Measurements from ENCODE around the gene RPUSD4.
"Not testable (repeated sequence)": the region's sequence is repeated elsewhere in the genome, so short reads cannot be mapped to it uniquely, and the experiment has no call there.

RPUSD4 gene, protein sequence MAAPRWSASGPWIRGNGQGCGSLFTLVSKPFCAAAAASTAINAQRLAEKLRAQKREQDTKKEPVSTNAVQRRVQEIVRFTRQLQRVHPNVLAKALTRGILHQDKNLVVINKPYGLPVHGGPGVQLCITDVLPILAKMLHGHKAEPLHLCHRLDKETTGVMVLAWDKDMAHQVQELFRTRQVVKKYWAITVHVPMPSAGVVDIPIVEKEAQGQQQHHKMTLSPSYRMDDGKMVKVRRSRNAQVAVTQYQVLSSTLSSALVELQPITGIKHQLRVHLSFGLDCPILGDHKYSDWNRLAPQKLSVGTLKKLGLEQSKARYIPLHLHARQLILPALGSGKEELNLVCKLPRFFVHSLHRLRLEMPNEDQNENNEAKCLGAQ

DNA sequence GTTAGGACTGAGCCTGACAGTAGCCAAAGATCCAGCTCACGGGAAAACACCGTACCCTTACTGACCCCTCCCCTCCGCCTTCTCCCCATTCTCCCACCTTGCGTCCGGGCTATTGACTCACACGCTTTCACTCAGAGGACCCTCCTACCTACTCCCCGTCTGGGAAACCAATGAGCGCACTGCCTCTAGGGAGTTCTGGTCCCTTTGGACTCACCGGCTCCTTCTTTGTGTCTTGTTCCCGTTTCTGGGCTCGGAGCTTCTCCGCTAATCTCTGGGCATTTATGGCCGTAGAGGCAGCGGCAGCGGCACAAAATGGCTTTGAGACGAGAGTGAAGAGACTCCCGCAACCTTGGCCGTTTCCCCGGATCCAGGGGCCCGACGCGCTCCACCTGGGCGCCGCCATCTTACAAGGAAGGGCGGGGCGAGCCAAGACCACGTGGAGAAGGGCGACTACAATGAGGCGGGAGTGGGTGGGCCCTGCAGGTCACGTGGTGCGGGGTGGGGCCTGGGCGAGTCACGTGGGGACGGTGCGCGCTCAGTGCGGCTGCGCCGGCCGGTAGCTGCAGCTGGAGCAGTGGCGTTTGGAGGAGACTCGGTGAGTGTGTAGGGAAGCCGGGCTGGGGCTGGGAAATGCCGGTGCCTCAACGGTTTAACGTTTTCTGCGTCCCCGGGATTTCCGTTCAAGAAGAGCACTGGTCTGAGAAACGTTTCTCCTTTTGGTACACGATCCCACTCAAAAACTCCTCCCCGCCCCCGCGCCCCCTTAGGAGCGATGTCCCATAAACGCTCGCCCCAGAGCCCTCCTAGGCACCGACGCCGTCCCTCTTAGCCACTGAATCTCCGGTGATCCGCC, at the start of gene RPUSD4, which contains the start of gene FAM118B:
Gene RPUSD4 (minus strand): TSS at position 415 of the 853 bp plus-strand sequence. CDS start 12 bp downstream, at position 403.
Gene FAM118B (plus strand): TSS at position 547 of the 853 bp plus-strand sequence. CDS start 23,220 bp downstream, outside the sequence.
- peak; percentile 98 for DNase-seq

DNA sequence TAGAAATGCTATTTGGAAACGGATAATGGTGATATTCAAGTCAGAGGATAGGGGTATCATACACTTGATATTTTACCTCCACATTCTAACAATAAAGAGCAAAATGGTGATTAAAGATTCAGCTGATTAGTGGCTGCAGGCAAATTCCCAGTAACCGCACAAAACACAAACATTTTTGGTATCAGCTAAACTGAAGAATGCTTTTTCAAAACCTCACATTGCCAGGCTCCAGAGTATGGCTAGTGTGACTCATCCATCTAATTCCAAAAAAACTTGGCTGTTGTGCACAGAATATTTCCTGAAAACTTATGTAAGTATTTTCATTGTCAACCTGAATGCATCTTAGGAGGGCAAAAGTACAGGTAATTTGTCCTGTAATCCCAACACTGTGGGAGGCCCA, 46.3 kb upstream of the RPUSD4 start:
- DNase-seq: no peak

DNA sequence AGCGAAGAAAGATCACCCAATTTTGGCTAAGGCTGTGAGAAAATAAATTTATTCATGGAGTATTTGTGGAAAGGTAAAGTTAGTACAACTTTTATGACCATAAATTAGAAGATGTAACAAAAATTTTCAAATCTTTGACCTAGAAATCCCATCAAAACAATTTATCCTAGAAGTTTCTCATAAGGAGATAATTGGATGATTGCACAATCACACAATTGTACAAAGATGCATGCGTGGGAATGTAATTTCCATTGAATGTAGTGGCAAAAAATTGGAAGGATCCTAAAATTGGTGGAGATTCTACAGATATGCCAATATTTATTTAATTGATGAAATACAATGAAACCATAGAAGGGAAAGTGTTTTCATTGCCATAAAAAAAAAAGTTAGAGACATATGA, 45.7 kb upstream of the RPUSD4 start:
- no peak for DNase-seq

DNA sequence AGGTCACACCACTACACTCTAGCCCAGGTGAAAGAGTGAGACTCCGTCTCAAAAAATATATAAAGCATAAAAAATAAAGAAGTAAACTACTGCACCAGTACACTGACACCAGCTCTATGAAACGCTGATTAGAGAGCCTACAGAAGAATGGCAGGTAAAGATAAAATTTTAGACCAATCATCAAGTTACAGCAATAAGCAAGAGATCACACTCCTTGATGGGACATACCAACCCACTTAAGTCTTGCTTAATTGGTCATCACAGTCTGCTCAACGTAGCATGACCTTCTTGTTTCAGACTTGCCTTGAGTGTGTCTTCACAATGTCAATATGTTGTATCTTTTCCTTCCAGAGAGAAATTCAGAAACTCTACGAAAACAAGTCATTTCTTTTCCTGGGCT, 44.8 kb upstream of the RPUSD4 start:
- no peak for DNase-seq

DNA sequence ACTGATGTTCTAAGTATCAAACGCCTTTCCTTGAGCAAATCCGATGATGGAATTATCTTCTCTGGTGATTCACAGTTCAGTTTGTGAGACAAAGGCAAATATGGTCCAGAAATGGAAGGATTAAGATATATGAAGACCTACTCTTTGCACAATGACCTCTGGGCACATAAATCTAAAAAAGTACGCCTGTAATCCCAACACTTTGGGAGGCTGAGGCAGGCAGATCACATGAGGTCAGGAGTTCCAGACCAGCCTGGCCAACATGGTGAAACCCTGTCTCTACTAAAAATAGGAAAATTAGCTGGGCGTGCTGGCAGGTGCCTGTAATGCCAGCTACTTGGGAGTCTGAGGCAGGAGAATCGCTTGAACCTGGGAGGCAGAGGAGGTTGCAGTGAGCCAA, 44.1 kb upstream of the RPUSD4 start:
- not testable (repeated sequence) for DNase-seq

DNA sequence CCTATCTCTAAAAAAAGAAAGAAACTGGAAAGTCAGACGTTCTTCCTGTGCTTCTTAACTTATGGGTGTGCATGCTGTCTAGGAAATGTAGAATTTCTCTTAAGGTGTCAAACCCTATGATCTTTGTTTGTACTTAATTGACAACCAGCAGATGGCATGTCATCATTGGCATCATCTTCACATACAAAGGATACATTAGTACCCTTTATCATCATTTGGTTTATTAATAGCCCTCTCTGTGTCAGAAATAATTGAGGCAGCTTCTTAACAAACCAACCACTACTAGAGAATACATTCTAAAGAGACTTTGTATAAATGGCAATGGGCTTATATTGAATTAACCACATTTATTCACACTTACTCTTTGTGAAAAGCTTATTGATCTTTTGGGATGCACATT, 43.4 kb upstream of the RPUSD4 start:
- DNase-seq: no peak

DNA sequence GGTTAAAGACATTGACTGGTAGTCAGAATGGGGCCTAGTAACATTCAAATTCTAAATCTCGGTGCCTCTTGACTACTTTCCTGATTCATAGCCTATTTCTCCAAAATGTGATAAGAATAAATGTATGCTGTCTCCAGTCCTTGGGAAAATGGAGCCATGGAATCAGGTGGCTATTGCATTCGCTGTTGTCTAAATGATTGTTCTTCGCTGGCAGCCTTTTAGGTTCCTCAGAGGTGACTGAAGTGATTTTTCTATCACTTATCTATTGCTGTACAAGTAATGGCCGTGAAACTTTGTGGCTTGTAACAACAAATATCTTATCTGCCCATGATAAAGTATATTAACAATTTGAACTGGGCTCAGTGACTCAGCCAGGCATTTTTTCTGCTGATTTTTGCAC, 41.8 kb upstream of the RPUSD4 start:
- no peak for DNase-seq

DNA sequence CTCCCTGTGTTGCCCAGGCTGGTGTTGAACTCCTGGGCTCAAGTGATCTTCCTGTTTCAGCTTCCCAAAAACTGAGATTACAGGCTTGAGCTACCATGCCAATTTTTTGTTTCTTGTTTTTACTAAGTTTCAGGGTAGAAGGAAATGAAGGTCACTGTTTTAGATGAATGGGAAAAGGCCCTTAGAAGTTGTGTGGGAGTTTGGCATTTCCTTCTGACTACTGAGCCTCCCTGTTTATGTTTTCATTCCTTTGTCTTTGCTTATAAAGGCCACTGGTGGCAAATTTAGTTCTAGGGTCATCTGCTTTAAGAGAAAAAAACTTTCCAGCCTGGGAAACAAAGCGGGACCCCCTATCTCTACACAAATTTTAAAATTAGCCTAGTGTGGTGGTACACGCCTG, 35.2 kb upstream of the RPUSD4 start:
- no peak for DNase-seq

DNA sequence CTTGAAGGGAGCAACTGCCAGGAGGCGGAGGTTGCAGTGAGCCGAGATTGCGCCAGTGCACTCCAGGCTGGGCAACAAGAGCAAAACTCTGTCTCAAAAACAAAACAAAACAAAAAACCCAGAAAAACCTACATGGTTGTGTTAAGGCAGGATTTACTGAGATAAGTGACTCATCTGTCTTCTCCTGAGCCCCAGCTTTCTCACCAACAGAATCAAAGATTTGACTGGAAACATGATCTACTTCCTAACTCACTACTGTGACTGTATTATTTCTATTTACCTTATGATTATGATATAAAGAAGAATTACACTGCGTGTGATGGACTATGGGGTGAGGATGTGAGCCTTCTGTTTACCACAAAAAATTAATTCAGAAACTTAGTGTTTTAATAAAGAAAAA, 21.9 kb upstream of the RPUSD4 start:
- DNase-seq: no peak

DNA sequence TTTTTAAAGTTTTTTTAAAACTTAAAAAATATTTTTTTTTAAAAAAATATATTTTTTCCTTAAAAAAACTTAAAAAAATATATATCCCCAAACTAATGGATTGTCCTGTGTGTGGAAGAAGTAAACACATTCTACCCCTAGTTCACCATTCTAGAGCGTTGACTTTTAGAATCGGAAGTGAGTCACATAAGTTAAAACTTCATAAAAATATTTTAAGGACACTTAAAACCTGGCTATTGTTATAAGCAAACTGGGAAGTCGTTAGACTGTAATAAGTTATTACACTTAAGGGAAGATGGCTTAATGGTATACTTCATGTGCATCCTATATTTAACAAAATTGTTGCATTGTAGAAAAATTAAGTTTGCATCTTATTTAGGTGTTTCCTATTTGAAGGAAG, 21.2 kb upstream of the RPUSD4 start:
- DNase-seq: no peak

DNA sequence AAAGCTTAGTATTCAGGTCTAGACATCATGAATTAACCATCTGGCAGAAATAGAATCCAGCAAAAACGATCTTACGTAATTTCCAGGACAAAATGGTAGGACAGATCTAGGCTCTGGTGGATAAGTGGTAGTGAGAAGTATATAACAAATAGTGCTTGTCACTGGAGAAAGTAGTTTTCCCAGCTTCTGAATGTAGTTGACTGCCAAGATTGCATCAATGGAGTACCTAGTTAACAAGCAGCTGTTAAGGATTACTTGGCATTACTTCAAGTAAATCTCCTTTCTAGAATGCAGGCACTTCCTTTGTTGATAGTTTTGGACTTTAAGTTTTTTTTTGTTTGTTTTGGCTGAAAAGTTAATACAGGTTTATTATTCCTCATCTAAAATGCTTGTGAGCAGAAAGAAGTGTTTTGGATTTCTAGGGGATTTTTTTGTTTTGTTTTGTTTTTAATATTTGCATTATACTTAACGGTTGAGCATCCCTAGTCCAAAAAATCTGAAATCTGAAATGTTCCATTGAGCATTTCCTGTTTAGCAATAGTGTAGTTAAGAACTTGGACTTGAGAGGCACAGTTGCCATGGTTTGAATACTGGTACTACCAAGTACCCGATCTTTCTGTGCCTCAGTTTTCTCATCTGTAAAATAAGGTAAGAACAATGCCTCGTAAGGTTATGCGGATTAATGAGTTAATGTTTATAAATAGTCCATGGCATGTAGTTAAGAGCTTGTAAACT, 20.4 kb upstream of the RPUSD4 start:
- DNase-seq: peak; percentile 94

DNA sequence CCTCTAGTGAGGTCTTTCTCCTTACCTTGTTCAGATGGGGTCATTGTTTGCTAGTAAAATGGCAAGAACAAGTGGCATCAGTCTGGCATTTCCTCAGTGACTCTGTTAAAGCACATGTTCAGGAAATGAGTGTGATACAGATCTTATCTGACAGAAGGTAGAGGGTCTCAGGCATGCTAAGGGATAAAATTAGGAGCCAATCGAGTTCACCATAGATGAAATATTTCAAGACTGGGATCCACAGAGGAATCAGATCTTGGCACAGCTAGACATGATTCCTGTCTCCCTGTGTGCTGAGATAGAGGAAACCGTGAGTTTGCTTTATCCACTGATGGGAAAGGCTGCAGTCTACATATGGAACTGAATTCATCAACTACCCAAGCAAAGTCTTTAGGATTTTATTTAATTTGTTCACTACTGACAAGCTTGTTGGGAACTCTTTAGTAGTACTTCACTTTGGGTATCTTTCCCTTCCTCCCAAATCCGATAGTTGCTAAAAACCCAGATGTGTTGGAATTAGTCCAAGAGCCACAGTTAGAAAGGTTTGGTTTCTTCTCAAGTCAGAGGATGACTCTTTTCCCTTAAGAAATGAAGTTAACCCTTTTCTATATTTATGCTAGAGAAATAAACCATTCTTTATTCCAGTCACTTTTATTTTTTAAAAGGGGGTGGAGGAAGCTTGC, 18.5 kb upstream of the RPUSD4 start:
- no peak for DNase-seq

DNA sequence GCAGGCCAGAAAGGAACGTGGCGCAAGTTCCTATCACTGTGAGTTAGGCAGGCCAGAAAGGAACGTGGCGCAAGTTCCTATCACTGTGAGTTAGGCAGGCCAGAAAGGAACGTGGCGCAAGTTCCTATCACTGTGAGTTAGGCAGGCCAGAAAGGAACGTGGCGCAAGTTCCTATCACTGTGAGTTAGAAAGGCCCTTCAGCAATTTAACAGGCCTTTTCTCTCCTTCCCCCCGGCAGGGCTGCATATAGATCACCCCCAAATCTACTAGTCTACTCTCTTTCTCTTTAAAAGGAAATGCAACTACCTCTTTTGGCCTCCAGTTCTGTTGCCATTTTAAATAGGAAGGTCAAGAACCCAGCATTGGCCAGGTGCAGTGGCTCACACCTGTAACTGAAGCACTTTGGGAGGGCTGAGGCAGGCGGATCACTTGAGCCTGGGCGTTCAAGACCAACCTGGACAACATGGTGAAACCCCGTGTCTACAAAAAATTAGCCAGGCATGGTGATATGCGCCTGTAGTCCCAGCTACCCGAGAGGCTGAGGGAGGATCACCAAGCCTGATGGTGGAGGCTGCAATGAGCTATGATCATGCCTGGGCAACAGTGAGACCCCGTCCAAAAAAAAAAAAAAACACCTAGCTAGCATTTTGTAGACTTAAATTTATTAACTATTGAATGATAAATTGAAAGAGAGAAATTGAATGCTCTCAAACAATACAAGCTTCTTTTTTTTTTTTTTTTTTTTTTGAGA, 15.1 kb upstream of the RPUSD4 start:
- DNase-seq: no peak

DNA sequence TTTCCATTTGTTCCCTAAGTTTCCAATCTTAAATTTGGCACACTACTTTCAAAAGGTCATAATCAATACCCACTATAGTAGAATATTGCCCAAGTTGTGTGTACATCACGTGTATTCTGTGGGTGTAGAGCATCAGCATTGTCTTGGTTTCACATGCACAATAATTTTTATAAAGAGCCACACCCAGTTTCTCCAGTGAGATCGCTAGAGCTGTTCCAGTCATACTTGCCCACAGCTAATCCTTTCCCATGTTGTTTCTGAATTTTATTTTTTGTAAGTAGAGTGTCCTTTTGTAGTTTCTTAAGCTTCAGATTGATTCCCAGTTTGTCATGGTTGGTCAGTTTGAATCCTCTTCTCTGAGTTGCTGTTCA, 13.8 kb upstream of the RPUSD4 start:
- no peak for DNase-seq

DNA sequence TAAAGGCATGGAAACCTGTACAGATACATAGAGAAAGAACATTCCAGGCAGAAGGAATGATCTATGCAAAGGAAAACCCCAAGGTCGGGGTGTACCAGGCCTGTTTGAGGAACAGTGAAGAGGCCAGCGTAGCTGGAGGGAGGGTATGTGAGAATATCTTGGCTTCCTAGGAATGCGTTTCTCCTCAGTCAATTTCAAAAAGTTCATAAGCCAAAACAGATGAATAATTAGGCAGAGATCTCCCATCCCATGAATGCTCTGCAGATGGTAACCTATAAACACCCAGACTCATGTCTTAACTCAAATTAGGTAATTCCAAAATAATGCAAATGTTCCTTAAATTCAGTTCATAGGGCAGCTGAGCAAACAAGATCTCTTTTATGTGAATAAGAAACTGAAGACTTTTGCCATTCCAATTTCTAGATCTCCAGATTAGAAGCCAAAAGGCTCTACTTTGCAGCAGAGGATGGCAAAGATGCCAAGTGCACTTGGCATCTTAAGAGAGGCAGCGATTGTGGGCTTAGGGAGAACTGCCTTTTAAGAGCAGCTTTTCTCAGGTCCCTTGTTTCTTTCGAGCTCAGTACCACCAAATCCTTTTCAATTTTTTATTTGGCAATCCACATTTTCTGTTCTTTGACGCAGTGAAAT, 13.3 kb upstream of the RPUSD4 start:
- no peak for DNase-seq

DNA sequence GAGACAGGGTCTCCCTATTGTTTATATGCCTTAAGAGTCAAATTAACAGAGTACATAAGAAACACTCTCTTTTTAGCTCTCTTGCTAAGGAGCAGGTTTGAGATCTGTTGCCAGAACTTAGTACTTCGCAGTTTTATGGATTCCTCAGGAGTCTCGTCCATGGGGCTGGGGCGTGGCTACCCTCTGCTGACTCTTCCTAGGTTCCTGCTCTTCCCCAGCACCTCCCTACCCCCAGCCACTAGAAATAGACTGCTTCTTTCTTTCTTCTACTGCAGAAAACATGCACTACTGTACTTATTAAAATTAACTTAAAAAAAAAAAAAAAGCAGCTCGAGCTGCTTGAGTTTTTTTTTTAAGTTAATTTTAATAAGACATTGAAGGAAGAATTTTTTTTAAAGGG, 8.1 kb upstream of the RPUSD4 start:
- no peak for DNase-seq

DNA sequence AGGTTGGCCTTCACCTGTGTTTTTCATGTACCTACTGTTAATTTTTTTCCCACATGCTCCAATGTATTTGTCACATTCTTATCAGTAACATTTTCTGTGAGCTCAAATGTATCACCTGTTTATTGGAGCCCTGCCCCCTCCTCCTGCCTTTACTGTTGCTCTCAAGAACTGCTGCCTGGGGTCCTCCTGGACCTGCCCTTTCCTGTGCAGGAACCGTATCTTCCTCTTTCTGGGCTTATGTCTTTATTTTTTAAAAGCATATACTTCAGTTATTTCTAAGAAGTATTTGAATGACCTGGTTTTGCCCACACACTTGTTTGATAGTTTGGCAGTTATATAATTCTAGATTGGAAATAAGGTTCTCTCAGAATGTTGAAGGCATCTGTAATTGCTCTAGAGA, 6.0 kb upstream of the RPUSD4 start:
- no peak for DNase-seq

DNA sequence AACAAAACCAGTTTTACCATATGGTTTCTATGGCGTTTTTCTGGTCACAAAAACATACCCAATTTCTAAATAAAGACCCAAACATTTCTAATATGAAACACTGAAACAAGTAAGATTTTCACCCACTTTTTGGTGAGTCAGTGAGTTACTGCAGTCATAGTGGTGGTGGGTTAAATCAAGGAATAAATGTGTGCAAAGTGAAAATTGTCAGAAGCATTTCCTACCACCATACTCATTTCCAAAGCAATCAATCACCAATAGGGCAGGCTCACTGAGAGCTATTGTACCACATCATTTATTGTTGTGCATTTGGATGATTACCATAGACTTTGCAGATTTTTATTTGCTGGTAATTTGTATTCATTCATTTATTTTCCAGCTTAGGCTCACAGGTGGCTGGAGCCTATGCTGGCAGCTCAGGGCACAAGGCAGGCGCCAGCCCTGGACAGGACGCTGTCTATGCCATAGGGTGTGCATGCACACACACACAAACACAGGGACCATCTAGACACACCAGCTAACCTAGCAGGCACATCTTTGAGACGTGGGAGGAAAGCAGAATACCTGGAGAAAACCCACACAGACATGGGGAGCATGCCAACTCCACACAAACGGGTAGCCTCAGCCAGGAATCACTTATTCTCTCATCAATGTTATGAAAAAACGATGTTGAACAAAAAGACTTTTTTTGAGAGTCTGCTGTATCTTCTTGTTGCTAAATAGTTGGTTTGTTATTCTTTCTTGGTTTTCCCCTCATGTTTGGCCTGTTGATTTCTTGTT, 5.3 kb upstream of the RPUSD4 start:
- DNase-seq: no peak

DNA sequence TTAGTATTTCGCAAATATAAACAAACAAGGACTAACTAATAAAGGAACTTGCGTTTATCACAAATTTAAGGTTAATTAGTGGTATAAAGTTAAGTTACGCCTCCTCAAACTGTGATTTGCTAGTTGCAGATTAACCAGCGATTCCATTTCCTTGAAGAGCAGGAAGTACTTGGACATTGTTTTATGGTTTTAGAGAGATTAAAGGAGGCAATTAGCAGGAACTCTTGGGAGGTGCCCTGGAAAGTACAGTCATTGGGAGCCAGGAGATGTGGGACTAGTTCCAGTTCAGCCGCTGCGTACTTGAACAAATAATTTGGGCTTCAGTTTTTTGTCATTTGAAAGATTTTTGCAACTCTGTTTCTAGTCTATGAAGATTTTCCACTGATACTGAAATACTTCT, 3.4 kb upstream of the RPUSD4 start:
- DNase-seq: no peak

DNA sequence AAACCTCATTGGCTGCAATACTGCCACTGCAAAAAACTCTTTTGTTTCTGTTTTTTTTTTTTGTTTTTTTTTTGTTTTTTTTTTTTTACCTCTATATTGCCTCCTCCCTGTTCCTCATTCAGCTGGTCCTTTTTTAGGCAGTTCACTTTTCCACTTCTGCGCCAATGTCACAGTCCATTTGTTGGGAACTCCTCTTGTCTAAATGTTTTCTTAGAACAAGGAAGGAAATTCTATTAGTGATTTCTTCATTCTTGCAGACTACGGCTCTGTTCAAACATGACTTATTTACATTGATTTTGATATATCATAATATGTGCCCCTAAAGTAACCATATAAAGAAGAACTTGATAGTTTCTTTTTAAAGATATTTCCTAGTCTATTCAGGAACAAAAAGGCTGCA, 3.0 kb upstream of the RPUSD4 start:
- DNase-seq: no peak

Measured in NCI-H1105 treated with DMSO at 0.1 percent for 48 hours (cell line).